ENCODE measurements around the gene ATP4B. TPM values are rescaled to one million over a fixed set of nuclear protein-coding genes. Genes with fewer than 3 reads are reported as not detected.

Gene ATP4B
- polyA plus RNA-seq, 1 donor (not counting 4 experiments of a cell fraction or from before 2014, with no cell fraction given), result not detected

DNA sequence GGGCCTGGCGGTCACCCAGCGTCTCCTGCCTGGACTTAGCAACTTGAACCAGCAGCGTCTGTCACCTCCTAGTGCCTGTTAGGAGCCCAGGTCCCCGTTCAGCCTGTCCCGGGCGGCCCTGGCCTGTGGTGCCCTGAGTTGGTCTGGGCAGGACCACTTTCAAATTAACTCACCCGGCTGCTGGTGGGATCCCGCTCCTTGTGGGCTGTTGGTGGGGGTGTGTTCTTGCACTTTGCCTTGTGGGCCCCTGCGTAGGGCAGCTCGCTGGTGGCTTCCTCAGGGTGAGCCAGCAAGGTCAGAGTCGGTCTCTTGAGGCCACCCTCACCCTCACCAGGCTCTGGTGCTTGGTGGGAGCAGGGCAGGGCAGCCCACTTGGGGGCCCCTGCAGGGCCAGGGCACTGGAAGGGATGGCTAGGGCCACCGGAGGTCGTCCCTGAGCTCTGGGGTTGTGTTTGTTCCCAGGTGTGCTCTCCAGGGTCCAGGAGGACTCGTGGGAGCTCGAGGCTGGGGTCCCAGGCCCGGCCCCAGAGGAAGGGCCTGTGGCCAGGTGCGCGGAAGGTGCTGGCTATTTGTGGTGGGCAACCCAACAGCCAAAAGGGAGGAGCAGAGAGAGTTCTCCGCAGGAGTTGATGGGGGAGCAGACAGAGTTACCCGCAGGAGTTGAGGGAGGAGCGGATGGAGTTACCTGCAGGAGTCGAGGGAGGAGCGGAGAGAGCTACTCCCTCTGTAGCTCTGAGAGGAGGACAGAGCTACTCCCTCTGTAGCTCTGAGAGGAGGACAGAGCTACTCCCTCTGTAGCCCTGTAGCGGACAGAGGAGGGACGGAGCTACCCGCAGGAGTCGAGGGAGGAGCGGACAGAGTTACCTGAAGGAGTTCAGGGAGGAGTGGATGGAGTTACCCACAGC is 56.6 kb downstream of the ATP4B start:
- dilution Hi-C loops (cut with MboI; ENCODE audit: extremely low pct_ligation_motif_present, low sequenced_read_pairs), result no loop called here
- FAIRE-seq, result no peak
- Histone ChIP-seq H3K4me2 (ENCODE audit: control insufficient read depth, extremely low read depth, insufficient read depth, low read depth, low read length) (no peak overlapping the region), H2AFZ (ENCODE audit: control insufficient read depth, low read length) (no peak overlapping the region), H3K27ac (ENCODE audit: control insufficient read depth, insufficient read depth, low read length) (no peak overlapping the region), H3K9me3 (ENCODE audit: control insufficient read depth, low read depth, low read length) (no peaks in the 10 kb centered on the region), H4K20me1 (ENCODE audit: control insufficient read depth, extremely low read depth, insufficient read depth, low read length) (peaks cover 31% of the 10 kb centered on the region), H3K9me1 (ENCODE audit: control insufficient read depth, extremely low read depth, insufficient read depth, low read length) (no peaks in the 10 kb centered on the region), H3K79me2 (ENCODE audit: control insufficient read depth, insufficient read depth, low read length) (peaks cover 99% of the 10 kb centered on the region), H3K4me3 (ENCODE audit: control insufficient read depth in 2 of 3, extremely low read depth in 1 of 3, insufficient read depth in 2 of 3, low read depth in 1 of 3, low read length in 3 of 3) (no peak overlapping the region), H3K9ac (ENCODE audit: control insufficient read depth, extremely low read depth, insufficient read depth, low read length) (no peak overlapping the region), H3K27me3 (ENCODE audit: control insufficient read depth, extremely low read depth, insufficient read depth, low read length) (no peaks in the 10 kb centered on the region), H3K4me1 (ENCODE audit: control insufficient read depth, extremely low read depth, insufficient read depth, low read length) (no peaks in the 10 kb centered on the region), H3K36me3 (ENCODE audit: control insufficient read depth in 2 of 2, extremely low read depth in 1 of 2, insufficient read depth in 2 of 2, low read length in 2 of 2) (peaks cover 34 to 35% of the 10 kb centered on the region in 2 experiments)
- DNase-seq (ENCODE audit: low read depth, low spot score), result no peak
- TF ChIP-seq, protein P1, sequence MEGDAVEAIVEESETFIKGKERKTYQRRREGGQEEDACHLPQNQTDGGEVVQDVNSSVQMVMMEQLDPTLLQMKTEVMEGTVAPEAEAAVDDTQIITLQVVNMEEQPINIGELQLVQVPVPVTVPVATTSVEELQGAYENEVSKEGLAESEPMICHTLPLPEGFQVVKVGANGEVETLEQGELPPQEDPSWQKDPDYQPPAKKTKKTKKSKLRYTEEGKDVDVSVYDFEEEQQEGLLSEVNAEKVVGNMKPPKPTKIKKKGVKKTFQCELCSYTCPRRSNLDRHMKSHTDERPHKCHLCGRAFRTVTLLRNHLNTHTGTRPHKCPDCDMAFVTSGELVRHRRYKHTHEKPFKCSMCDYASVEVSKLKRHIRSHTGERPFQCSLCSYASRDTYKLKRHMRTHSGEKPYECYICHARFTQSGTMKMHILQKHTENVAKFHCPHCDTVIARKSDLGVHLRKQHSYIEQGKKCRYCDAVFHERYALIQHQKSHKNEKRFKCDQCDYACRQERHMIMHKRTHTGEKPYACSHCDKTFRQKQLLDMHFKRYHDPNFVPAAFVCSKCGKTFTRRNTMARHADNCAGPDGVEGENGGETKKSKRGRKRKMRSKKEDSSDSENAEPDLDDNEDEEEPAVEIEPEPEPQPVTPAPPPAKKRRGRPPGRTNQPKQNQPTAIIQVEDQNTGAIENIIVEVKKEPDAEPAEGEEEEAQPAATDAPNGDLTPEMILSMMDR (optimal IDR thresholded peaks at IDR 0.05 in 1 of 3, IDR thresholded peaks at IDR 0.05 in 1 of 3, conservative IDR thresholded peaks at IDR 0.05 in 1 of 3; ENCODE audit: extremely low read depth in 1 of 3, insufficient read depth in 2 of 3, low read length in 3 of 3), result no peak
- no peak for TF ChIP-seq EZH2 (IDR thresholded peaks at IDR 0.05; ENCODE audit: low read length)

DNA sequence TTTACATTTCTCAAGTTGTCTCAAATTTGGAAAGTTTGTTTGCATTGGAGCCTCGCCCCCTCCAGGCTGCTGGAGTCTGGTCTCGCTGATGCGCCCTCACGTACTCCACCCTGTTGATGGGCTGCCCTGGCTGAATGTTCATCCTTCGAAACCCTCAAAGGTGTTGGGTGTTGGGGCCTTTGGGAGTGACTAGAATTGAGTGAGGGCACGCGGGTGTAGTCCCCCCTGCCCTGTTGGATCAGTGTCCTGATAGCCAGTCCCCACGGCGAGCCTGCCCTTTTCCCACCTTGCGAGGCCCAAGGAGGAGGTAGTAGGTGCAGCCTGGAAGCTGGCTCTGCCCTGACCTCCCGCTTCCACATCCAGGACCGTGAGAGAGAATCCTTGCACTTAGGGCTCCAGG is 58.6 kb downstream of the ATP4B start:
- Histone ChIP-seq H2AFZ (ENCODE audit: control insufficient read depth, low read length) (no peak overlapping the region), H3K4me1 (ENCODE audit: control insufficient read depth, extremely low read depth, insufficient read depth, low read length) (no peaks in the 10 kb centered on the region), H3K9me1 (ENCODE audit: control insufficient read depth, extremely low read depth, insufficient read depth, low read length) (no peaks in the 10 kb centered on the region), H3K36me3 (ENCODE audit: control insufficient read depth in 2 of 2, extremely low read depth in 1 of 2, insufficient read depth in 2 of 2, low read length in 2 of 2) (peaks cover 37 to 41% of the 10 kb centered on the region in 2 experiments), H3K27ac (ENCODE audit: control insufficient read depth, insufficient read depth, low read length) (no peak overlapping the region), H3K9ac (ENCODE audit: control insufficient read depth, extremely low read depth, insufficient read depth, low read length) (no peak overlapping the region), H4K20me1 (ENCODE audit: control insufficient read depth, extremely low read depth, insufficient read depth, low read length) (peaks cover 33% of the 10 kb centered on the region), H3K79me2 (ENCODE audit: control insufficient read depth, insufficient read depth, low read length) (peaks cover 96% of the 10 kb centered on the region), H3K4me3 (ENCODE audit: control insufficient read depth in 2 of 3, extremely low read depth in 1 of 3, insufficient read depth in 2 of 3, low read depth in 1 of 3, low read length in 3 of 3) (no peak overlapping the region), H3K27me3 (ENCODE audit: control insufficient read depth, extremely low read depth, insufficient read depth, low read length) (no peaks in the 10 kb centered on the region), H3K9me3 (ENCODE audit: control insufficient read depth, low read depth, low read length) (no peaks in the 10 kb centered on the region), H3K4me2 (ENCODE audit: control insufficient read depth, extremely low read depth, insufficient read depth, low read depth, low read length) (no peak overlapping the region)
- dilution Hi-C loops (cut with MboI; ENCODE audit: extremely low pct_ligation_motif_present, low sequenced_read_pairs), result no loop called here
- FAIRE-seq (no peak), DNase-seq (ENCODE audit: low read depth, low spot score) (no peak)
- TF ChIP-seq EZH2 (IDR thresholded peaks at IDR 0.05; ENCODE audit: low read length), result no peak
- TF ChIP-seq, protein P1 (optimal IDR thresholded peaks at IDR 0.05 in 1 of 3, IDR thresholded peaks at IDR 0.05 in 1 of 3, conservative IDR thresholded peaks at IDR 0.05 in 1 of 3; ENCODE audit: extremely low read depth in 1 of 3, insufficient read depth in 2 of 3, low read length in 3 of 3), result no peak

Other genes with a start within 250 kb of the ATP4B start
- gene ADPRHL1, start 204.7 kb downstream of the ATP4B start, polyA plus RNA-seq, result 1.2 to 2.2 TPM (median 2.0 TPM) in 3 replicates
- 6.5 to 9.1 TPM (median 7.8 TPM) in 3 replicates for gene DCUN1D2, start 167.5 kb downstream of the ATP4B start, polyA plus RNA-seq
- 50.1 to 135 TPM (median 105 TPM) in 3 replicates for gene TFDP1, start 73.4 kb downstream of the ATP4B start, polyA plus RNA-seq
- not detected in 3 replicates for gene GRK1, start 9.0 kb upstream of the ATP4B start, polyA plus RNA-seq
- 5.3 to 9.4 TPM (median 7.6 TPM) in 3 replicates for gene TMEM255B, start 101.0 kb upstream of the ATP4B start, polyA plus RNA-seq
- gene GAS6, start 205.9 kb upstream of the ATP4B start, polyA plus RNA-seq, result 163 to 267 TPM (median 166 TPM) in 3 replicates

Data from keratinocyte (primary cell).